IMR-90 (cell line): ENCODE results near the gene ARHGAP19. TPM values are rescaled to one million over a fixed set of nuclear protein-coding genes. Genes with fewer than 3 reads are reported as not detected.

Experiments
- ATAC-seq: fragments of 200-7000 bp; cut with Tn5 transposase; 2 replicates; pipeline ENCODE4 v1.9.1; 2020; ENCODE audit warnings: low read depth, mild to moderate bottlenecking, moderate library complexity
- BruUV-seq: library from RNA; stranded (reverse); fragments of 400-500 nt; replicated peaks from 2 replicates; lab custom pipeline; 2021; lab: Mats Ljungman, UMichigan
- CTCF ChIA-PET: fragments of 300-600 bp; formaldehyde crosslinking; extraction: SDS; loops from one replicate; lab custom pipeline; 2021; ENCODE audit warnings: antibody characterized with exemption; lab: Yijun Ruan, JAX
- POLR2A ChIA-PET: fragments of 300-600 bp; sonication (Branson Sonifier 250); formaldehyde crosslinking; loops from one replicate; lab custom pipeline; 2022; ENCODE audit warnings: antibody characterized with exemption; ENCODE audit not compliant: unreplicated experiment; lab: Charles Lee
- DNase-seq: peaks from one replicate; pipeline ENCODE4 v3.0.0; 2013
- H2AFZ ChIP-seq: replicated peaks from 2 replicates; pipeline ENCODE3; 2013; ENCODE audit warnings: low read length, mild to moderate bottlenecking; ENCODE audit not compliant: poor library complexity
- H2AK5ac ChIP-seq: 2 replicates; pipeline ENCODE4 v1.6.1; 2013; ENCODE audit warnings: low read depth, low read length, inconsistent platforms
- H2AK9ac ChIP-seq: replicated peaks from 2 replicates; pipeline ENCODE3; 2013; ENCODE audit warnings: mild to moderate bottlenecking, low read depth, low read length, moderate library complexity; ENCODE audit not compliant: poor library complexity
- H2BK120ac ChIP-seq: 2 replicates; pipeline ENCODE4 v1.6.1; 2013; ENCODE audit warnings: low read depth, low read length, inconsistent platforms
- H2BK15ac ChIP-seq: 3 replicates; pipeline ENCODE4 v1.6.1; 2013; ENCODE audit warnings: low read depth, low read length, inconsistent platforms
- H2BK20ac ChIP-seq: 2 replicates; pipeline ENCODE4 v1.6.1; 2013; ENCODE audit warnings: low read depth, mild to moderate bottlenecking, inconsistent platforms, low read length, moderate library complexity
- H2BK5ac ChIP-seq: 2 replicates; pipeline ENCODE4 v1.6.1; 2013; ENCODE audit warnings: mild to moderate bottlenecking, low read depth, low read length, inconsistent platforms; ENCODE audit not compliant: poor library complexity, severe bottlenecking
- H3K14ac ChIP-seq: replicated peaks from 2 replicates; pipeline ENCODE4 v1.6.1; 2013; ENCODE audit warnings: low read depth, low read length, inconsistent platforms
- H3K18ac ChIP-seq: 2 replicates; pipeline ENCODE4 v1.6.1; 2013; ENCODE audit warnings: low read depth, low read length, control low read depth
- H3K23ac ChIP-seq: 2 replicates; pipeline ENCODE4 v1.6.1; 2013; ENCODE audit warnings: low read depth, low read length, inconsistent platforms
- H3K27ac ChIP-seq: 2 replicates; pipeline ENCODE4 v1.5.1; 2013; ENCODE audit warnings: mild to moderate bottlenecking, control low read depth, low read length; ENCODE audit not compliant: insufficient read depth
- H3K27me3 ChIP-seq: 2 replicates; pipeline ENCODE4 v1.6.1; 2013; ENCODE audit warnings: low read length; ENCODE audit not compliant: control insufficient read depth, insufficient read depth
- H3K36me3 ChIP-seq: 2 replicates; pipeline ENCODE4 v1.6.1; 2013; ENCODE audit warnings: low read length, mixed read lengths; ENCODE audit not compliant: control insufficient read depth, insufficient read depth
- H3K4ac ChIP-seq: 2 replicates; pipeline ENCODE4 v1.6.1; 2013; ENCODE audit warnings: low read depth, low read length, inconsistent platforms
- H3K4me1 ChIP-seq: 2 replicates; pipeline ENCODE4 v1.6.1; 2013; ENCODE audit warnings: low read length, mixed read lengths; ENCODE audit not compliant: control insufficient read depth, insufficient read depth
- H3K4me2 ChIP-seq: 2 replicates; pipeline ENCODE4 v1.6.1; 2013; ENCODE audit warnings: low read depth, mild to moderate bottlenecking, control low read depth, low read length, moderate library complexity
- H3K4me3 ChIP-seq: 2 replicates; pipeline ENCODE4 v1.5.1; 2013; ENCODE audit warnings: low read depth, mild to moderate bottlenecking, control low read depth, low read length, moderate library complexity; ENCODE audit not compliant: insufficient read depth
- H3K56ac ChIP-seq: 2 replicates; pipeline ENCODE4 v1.6.1; 2013; ENCODE audit warnings: low read length, inconsistent platforms; ENCODE audit not compliant: insufficient read depth; ENCODE audit errors: extremely low read depth
- H3K79me1 ChIP-seq, 2 experiments: 2 replicates each; pipeline ENCODE4 v1.6.1; 2013; ENCODE audit warnings: low read length in 2 of 2, inconsistent platforms in 1 of 2, low read depth in 1 of 2
- H3K9ac ChIP-seq: 2 replicates; pipeline ENCODE4 v1.6.1; 2013; ENCODE audit warnings: low read depth, low read length, control low read depth
- H3K9me1 ChIP-seq: 2 replicates; pipeline ENCODE4 v1.6.1; 2013; ENCODE audit warnings: low read length, inconsistent platforms; ENCODE audit not compliant: insufficient read depth
- H3K9me3 ChIP-seq: 2 replicates; pipeline ENCODE4 v1.6.1; 2013; ENCODE audit warnings: low read length; ENCODE audit not compliant: control insufficient read depth, insufficient read depth
- H4K20me1 ChIP-seq: 2 replicates; pipeline ENCODE4 v1.6.1; 2013; ENCODE audit warnings: low read length, inconsistent platforms; ENCODE audit not compliant: insufficient read depth
- H4K5ac ChIP-seq: 2 replicates; pipeline ENCODE4 v1.6.1; 2013; ENCODE audit warnings: mild to moderate bottlenecking, low read depth, low read length, control low read depth
- H4K8ac ChIP-seq, 2 experiments: 2 replicates each; pipeline ENCODE4 v1.6.1; 2013; ENCODE audit warnings: low read depth in 2 of 2, low read length in 2 of 2, control low read depth in 1 of 2, inconsistent platforms in 1 of 2
- H4K91ac ChIP-seq: 2 replicates; pipeline ENCODE4 v1.6.1; 2013; ENCODE audit warnings: low read depth, low read length, inconsistent platforms; ENCODE audit not compliant: insufficient read depth
- BHLHE40 ChIP-seq: fragments of 150-350 bp; IDR thresholded peaks from 2 replicates; pipeline ENCODE4 v1.6.1; 2016; ENCODE audit warnings: mild to moderate bottlenecking, low read depth, low read length
- CEBPB ChIP-seq: IDR thresholded peaks from 2 replicates; pipeline ENCODE4 v1.6.1; 2012; ENCODE audit warnings: low read depth, low read length, improper control_type of control experiment
- CHD1 ChIP-seq: IDR thresholded peaks from 2 replicates; pipeline ENCODE4 v1.6.1; 2012; ENCODE audit warnings: low read depth, low read length, improper control_type of control experiment
- FOS ChIP-seq: fragments of 150-350 bp; IDR thresholded peaks from 2 replicates; pipeline ENCODE4 v1.6.1; 2016; ENCODE audit warnings: low read depth, low read length
- MAFK ChIP-seq: IDR thresholded peaks from 2 replicates; pipeline ENCODE4 v1.6.1; 2012; ENCODE audit warnings: low read depth, low read length, improper control_type of control experiment
- MAZ ChIP-seq: IDR thresholded peaks from 2 replicates; pipeline ENCODE4 v1.6.1; 2012; ENCODE audit warnings: low read depth, mild to moderate bottlenecking, low read length, improper control_type of control experiment, moderate library complexity, borderline replicate concordance
- MXI1 ChIP-seq: IDR thresholded peaks from 2 replicates; pipeline ENCODE4 v1.6.1; 2012; ENCODE audit warnings: low read depth, mild to moderate bottlenecking, low read length, moderate library complexity, borderline replicate concordance
- NFE2L2 ChIP-seq: fragments of 150-350 bp; IDR thresholded peaks from 2 replicates; pipeline ENCODE4 v1.6.1; 2016; ENCODE audit warnings: low read depth, mild to moderate bottlenecking, low read length
- POLR2A ChIP-seq: IDR thresholded peaks from 2 replicates; pipeline ENCODE4 v1.6.1; 2012; ENCODE audit warnings: mild to moderate bottlenecking, low read depth, low read length
- RAD21 ChIP-seq: IDR thresholded peaks from 2 replicates; pipeline ENCODE4 v1.6.1; 2012; ENCODE audit warnings: low read length, improper control_type of control experiment
- RCOR1 ChIP-seq: IDR thresholded peaks from 2 replicates; pipeline ENCODE4 v1.6.1; 2012; ENCODE audit warnings: mild to moderate bottlenecking, low read length, improper control_type of control experiment; ENCODE audit not compliant: insufficient replicate concordance
- RFX5 ChIP-seq: IDR thresholded peaks from 2 replicates; pipeline ENCODE4 v1.8.0; 2012; ENCODE audit warnings: low read depth, mild to moderate bottlenecking, low read length, moderate library complexity
- SMC3 ChIP-seq: fragments of 150-350 bp; IDR thresholded peaks from 2 replicates; pipeline ENCODE4 v1.6.1; 2016; ENCODE audit warnings: low read depth, mild to moderate bottlenecking, antibody characterized with exemption, low read length, moderate library complexity
- dilution Hi-C: fragments of 300-500 bp; cut with HindIII; formaldehyde crosslinking; loops from one replicate; pipeline ENCODE4 v1.14.3; 2018; ENCODE audit warnings: low sequenced_read_pairs; ENCODE audit not compliant: unreplicated experiment
- in situ Hi-C: fragments of 300-500 bp; cut with MboI; formaldehyde crosslinking; loops from 3 replicates; pipeline ENCODE4 v1.14.3; 2019; ENCODE audit warnings: low sequenced_read_pairs, inconsistent platforms, mixed read lengths
- intact Hi-C: fragments of 100-400 bp; cut with micrococcal nuclease; formaldehyde crosslinking; loops from 2 replicates; pipeline ENCODE4 v1.10.0; 2022
- polyA plus RNA-seq, 3 experiments: library from polyadenylated mRNA; depleted of rRNA; stranded (reverse); fragments of >200 nt; gene quantifications; 2 replicates each; pipeline ENCODE4 v1.2.3, GENCODE V29; 2012; ENCODE audit warnings: low replicate concordance in 1 of 3
- total RNA-seq: library from RNA; depleted of rRNA; stranded (reverse); fragments of >200 nt; gene quantifications from 2 replicates; pipeline ENCODE4 v1.2.3, GENCODE V29; 2012
- TF ChIP-seq, protein P1 (sequence below): fragments of 150-350 bp; IDR thresholded peaks from 2 replicates; pipeline ENCODE4 v1.6.1; 2017; ENCODE audit warnings: mild to moderate bottlenecking, antibody characterized with exemption, low read length, low read depth
- TF ChIP-seq, protein P2 (sequence below): conservative IDR thresholded peaks from 2 replicates; pipeline ENCODE4 v1.5.1; 2012; ENCODE audit warnings: mild to moderate bottlenecking, low read depth, low read length, improper control_type of control experiment
- TF ChIP-seq, protein P3 (sequence below): fragments of 150-350 bp; IDR thresholded peaks from 2 replicates; pipeline ENCODE4 v1.6.1; 2016; ENCODE audit warnings: low read depth, mild to moderate bottlenecking, low read length, moderate library complexity, borderline replicate concordance

ARHGAP19 gene
- total and polyA plus RNA-seq, 2 of the 4 experiments (the other 2 are of a cell fraction) = 6.3 to 7.0 TPM

DNA sequence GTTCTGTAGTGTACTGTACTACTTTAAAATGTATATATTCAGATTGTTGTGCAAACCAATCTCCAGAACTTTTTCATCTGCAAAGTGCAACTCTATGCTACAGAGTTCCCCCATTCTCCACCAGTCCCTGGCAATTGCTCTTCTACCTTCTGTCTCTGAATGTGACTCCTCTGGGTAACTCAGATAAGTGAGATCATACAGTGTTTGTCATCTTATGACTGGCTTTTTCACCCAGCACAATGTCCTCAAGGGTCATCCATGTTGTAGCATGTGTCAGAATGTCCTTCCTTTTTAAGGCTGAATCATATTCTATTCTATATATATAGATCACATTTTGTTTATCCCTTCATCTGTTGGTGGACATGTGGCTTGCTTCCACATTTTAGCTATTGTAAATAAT is 117.5 kb downstream of the ARHGAP19 start:
- no peaks in the 10 kb centered on the region for H3K36me3 ChIP-seq
- TF ChIP-seq FOS (no peak), MXI1 (no peak), CHD1 (no peak), MAFK (no peak), BHLHE40 (no peak), RFX5 (no peak), MAZ (no peak), CEBPB (no peak), POLR2A (no peak), RCOR1 (no peak), NFE2L2 (no peak), SMC3 (no peak), RAD21 (no peak)
- TF ChIP-seq, protein P1, sequence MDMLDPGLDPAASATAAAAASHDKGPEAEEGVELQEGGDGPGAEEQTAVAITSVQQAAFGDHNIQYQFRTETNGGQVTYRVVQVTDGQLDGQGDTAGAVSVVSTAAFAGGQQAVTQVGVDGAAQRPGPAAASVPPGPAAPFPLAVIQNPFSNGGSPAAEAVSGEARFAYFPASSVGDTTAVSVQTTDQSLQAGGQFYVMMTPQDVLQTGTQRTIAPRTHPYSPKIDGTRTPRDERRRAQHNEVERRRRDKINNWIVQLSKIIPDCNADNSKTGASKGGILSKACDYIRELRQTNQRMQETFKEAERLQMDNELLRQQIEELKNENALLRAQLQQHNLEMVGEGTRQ = no peak
- TF ChIP-seq, protein P2, sequence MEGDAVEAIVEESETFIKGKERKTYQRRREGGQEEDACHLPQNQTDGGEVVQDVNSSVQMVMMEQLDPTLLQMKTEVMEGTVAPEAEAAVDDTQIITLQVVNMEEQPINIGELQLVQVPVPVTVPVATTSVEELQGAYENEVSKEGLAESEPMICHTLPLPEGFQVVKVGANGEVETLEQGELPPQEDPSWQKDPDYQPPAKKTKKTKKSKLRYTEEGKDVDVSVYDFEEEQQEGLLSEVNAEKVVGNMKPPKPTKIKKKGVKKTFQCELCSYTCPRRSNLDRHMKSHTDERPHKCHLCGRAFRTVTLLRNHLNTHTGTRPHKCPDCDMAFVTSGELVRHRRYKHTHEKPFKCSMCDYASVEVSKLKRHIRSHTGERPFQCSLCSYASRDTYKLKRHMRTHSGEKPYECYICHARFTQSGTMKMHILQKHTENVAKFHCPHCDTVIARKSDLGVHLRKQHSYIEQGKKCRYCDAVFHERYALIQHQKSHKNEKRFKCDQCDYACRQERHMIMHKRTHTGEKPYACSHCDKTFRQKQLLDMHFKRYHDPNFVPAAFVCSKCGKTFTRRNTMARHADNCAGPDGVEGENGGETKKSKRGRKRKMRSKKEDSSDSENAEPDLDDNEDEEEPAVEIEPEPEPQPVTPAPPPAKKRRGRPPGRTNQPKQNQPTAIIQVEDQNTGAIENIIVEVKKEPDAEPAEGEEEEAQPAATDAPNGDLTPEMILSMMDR = no peak
- TF ChIP-seq, protein P3, sequence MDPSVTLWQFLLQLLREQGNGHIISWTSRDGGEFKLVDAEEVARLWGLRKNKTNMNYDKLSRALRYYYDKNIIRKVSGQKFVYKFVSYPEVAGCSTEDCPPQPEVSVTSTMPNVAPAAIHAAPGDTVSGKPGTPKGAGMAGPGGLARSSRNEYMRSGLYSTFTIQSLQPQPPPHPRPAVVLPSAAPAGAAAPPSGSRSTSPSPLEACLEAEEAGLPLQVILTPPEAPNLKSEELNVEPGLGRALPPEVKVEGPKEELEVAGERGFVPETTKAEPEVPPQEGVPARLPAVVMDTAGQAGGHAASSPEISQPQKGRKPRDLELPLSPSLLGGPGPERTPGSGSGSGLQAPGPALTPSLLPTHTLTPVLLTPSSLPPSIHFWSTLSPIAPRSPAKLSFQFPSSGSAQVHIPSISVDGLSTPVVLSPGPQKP = no peak
- no peak for ATAC-seq

More for the DNA sequence above, 117.5 kb downstream of the ARHGAP19 start:
- Histone ChIP-seq H3K27ac (no peak overlapping the region), H4K5ac (no peak overlapping the region), H3K9me3 (no peaks in the 10 kb centered on the region), H3K9ac (no peak overlapping the region), H4K91ac (no peak overlapping the region), H4K8ac (no peak overlapping the region), H2BK120ac (no peak overlapping the region), H3K56ac (no peak overlapping the region), H2AK5ac (no peak overlapping the region), H2AFZ (no peak overlapping the region), H3K27me3 (peaks cover 52% of the 10 kb centered on the region), H3K4me3 (no peak overlapping the region), H3K9me1 (no peaks in the 10 kb centered on the region), H3K4ac (no peak overlapping the region), H2BK15ac (no peak overlapping the region), H2AK9ac (no peak overlapping the region), H3K4me1 (no peaks in the 10 kb centered on the region), H3K79me1 (no peaks in the 10 kb centered on the region), H4K20me1 (no peaks in the 10 kb centered on the region), H2BK20ac (no peak overlapping the region), H3K4me2 (no peak overlapping the region), H2BK5ac (no peak overlapping the region), H3K14ac (no peak overlapping the region), H3K18ac (no peak overlapping the region), H3K23ac (no peak overlapping the region)
- dilution Hi-C loops (no loop called here), in situ Hi-C loops (no loop called here), intact Hi-C loops (no loop called here)
- POLR2A ChIA-PET = no interaction called here
- no TSS peak for BruUV-seq
- DNase-seq = no peak
- CTCF ChIA-PET = no interaction called here
